ENCODE results near the gene HMCN2.

HMCN2 gene

DNA sequence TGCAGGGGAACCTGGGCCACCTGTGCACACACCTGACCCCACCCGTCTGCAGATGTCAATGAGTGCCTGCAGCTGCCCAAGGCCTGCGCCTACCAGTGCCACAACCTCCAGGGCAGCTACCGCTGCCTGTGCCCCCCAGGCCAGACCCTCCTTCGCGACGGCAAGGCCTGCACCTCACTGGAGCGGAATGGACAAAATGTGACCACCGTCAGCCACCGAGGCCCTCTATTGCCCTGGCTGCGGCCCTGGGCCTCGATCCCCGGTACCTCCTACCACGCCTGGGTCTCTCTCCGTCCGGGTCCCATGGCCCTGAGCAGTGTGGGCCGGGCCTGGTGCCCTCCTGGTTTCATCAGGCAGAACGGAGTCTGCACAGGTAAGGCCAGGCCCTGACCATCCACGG lies 164.7 kb downstream of the HMCN2 start:
- TF ChIP-seq, protein P1, sequence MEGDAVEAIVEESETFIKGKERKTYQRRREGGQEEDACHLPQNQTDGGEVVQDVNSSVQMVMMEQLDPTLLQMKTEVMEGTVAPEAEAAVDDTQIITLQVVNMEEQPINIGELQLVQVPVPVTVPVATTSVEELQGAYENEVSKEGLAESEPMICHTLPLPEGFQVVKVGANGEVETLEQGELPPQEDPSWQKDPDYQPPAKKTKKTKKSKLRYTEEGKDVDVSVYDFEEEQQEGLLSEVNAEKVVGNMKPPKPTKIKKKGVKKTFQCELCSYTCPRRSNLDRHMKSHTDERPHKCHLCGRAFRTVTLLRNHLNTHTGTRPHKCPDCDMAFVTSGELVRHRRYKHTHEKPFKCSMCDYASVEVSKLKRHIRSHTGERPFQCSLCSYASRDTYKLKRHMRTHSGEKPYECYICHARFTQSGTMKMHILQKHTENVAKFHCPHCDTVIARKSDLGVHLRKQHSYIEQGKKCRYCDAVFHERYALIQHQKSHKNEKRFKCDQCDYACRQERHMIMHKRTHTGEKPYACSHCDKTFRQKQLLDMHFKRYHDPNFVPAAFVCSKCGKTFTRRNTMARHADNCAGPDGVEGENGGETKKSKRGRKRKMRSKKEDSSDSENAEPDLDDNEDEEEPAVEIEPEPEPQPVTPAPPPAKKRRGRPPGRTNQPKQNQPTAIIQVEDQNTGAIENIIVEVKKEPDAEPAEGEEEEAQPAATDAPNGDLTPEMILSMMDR (conservative IDR thresholded peaks at IDR 0.05; ENCODE audit: low read depth, low read length), result no peak
- no peak overlapping the region for H3K4me3 ChIP-seq (ENCODE audit: low read length)
- DNase-seq (ENCODE audit: low read depth), result no peak

DNA sequence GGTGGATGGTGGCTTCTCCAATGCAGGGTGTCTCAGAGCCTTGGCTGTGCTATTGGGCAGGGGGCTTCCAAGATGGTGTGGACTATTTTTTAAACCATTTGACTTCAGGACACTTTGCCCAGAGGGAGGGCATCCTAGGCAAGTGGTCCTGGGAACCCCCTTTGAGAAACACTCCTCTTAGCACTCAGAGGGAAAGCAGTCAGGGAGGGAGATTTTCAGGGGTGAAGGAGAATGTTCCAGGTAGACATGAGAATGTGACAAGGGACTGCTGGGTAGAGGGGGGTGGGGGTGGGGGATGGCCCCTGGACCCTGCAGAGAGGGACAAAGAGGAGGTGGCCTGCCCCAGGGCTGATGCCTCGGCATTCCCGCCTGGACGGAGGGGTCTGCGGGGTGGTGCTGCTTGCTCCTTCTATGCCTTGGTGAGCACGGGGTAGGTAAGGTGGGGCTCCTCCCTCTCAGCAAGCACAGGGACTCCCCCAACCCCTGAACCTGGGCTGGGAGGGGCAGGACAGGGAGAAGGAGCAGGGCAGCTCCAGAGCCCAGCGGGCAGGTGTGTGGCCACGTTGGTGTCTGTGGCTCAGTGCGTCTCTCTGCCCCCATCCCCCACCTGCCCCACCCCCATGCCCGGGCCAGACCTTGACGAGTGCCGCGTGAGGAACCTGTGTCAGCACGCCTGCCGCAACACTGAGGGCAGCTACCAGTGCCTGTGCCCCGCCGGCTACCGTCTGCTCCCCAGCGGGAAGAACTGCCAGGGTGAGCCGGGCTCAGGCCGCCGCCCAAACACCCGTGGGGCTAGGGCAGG lies 165.4 kb downstream of the HMCN2 start:
- no peak for DNase-seq (ENCODE audit: low read depth)
- TF ChIP-seq, protein P1 (conservative IDR thresholded peaks at IDR 0.05; ENCODE audit: low read depth, low read length), result no peak
- no peak overlapping the region for H3K4me3 ChIP-seq (ENCODE audit: low read length)

DNA sequence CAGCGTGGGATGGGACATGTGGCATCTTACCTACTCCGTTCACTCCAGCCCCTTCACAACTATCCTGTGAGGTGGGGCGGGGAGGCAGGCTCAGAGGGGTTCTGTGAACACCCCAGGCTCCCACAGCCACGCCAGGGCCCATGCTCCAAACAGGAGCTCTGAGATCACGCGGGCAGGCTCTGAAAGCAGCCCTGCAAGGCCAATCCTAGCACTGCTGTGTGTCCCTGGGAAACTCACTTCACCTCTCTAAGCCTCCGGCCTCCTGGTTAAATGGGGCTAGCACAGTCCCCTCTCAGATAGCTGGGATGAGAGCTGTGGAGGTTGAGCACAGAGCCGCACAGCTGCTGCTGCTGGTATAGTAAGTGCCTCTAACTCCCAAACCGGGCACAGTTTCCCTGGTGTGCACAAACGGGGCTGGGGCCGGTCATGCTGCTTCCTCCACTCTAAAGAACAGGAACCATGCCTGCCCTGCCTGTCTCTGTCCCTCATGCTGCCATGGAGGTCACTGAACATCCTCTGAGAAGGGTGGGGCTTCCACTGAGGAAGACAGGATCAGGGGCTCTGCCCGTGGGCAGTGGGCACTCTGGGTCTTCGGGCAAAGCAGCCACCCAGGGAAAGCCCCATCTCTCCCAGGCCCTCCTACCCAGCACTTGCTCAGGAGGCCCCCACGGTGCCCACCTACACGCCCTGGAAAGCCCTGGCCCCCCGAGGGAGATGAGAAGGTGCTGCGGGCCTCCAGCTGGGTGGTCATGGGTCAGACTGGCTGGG lies 166.2 kb downstream of the HMCN2 start:
- TF ChIP-seq, protein P1 (conservative IDR thresholded peaks at IDR 0.05; ENCODE audit: low read depth, low read length), result no peak
- no peak for DNase-seq (ENCODE audit: low read depth)
- H3K4me3 ChIP-seq (ENCODE audit: low read length), result no peak overlapping the region

DNA sequence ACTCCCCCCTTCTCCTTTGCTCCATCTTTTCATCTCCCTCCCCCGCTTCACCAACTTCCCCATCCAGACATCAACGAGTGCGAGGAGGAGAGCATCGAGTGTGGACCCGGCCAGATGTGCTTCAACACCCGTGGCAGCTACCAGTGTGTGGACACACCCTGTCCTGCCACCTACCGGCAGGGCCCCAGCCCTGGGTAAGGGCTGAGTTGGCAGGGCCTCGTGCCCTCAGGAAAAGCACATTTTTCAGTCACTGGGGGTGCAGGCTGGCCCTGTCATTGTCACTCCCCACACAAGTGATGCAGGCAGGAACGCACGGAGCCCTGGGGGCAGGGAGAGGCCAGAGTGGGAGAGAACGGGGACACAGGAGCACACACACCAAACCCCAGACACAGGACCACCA lies 166.8 kb downstream of the HMCN2 start:
- H3K4me3 ChIP-seq (ENCODE audit: low read length), result no peak overlapping the region
- no peak for DNase-seq (ENCODE audit: low read depth)
- TF ChIP-seq, protein P1 (conservative IDR thresholded peaks at IDR 0.05; ENCODE audit: low read depth, low read length), result no peak

DNA sequence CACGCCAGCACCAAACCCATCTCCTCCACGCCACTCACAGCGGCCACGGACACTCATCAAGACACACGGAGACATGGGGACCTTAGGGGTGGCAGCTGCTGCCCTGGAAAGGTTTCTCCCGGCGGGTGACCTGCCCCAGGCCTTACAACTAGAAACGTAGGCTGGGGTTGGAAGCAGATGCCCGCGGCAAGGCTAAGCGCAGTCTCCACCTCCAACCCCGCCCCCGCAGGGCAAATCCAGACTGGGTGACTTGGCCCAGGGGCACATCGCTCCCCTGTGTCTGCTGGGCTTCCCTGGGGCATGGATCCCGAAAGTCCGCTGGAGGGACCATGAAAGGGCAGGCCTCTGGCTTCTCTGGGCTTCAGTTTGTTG lies 167.2 kb downstream of the HMCN2 start:
- TF ChIP-seq, protein P1 (conservative IDR thresholded peaks at IDR 0.05; ENCODE audit: low read depth, low read length), result no peak
- peak overlapping the region; percentile 15 for H3K4me3 ChIP-seq (ENCODE audit: low read length)
- no peak for DNase-seq (ENCODE audit: low read depth)

DNA sequence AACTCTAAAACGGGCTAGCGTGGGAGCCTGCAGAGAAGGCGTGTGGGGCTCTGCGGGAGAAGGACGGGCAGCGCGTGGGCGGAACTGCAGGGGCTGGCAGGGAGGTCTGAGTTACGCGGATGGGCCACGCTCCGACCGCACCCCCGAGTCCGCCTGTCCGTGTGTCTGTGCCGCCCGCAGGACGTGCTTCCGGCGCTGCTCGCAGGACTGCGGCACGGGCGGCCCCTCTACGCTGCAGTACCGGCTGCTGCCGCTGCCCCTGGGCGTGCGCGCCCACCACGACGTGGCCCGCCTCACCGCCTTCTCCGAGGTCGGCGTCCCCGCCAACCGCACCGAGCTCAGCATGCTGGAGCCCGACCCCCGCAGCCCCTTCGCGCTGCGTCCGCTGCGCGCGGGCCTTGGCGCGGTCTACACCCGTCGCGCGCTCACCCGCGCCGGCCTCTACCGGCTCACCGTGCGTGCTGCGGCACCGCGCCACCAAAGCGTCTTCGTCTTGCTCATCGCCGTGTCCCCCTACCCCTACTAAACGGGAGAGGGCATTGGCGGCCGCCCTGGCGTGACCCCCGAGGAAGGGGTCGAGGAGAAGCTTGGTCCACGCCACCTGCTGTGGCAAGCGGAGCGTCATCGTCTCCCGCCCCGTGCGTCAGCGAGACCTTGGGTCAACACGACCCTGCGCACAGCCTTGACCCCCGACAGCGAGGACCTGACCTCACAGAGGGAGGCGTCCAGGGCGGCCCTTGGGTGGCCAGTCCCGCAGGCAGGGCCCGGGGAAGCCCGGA lies 167.8 kb downstream of the HMCN2 start:
- TF ChIP-seq, protein P1 (conservative IDR thresholded peaks at IDR 0.05; ENCODE audit: low read depth, low read length), result peak; percentile 51
- no peak for DNase-seq (ENCODE audit: low read depth)
- peak overlapping the region; percentile 15 for H3K4me3 ChIP-seq (ENCODE audit: low read length)

Measured in retinal pigment epithelial cell (primary cell).